Endothelial cell of umbilical vein (primary cell): Measurements from ENCODE around the gene CNPPD1. TPM values are rescaled to one million over a fixed set of nuclear protein-coding genes. Genes with fewer than 3 reads are reported as not detected.
A peak's percentile ranks its signal among the peaks of the same experiment; 100 is the strongest.

Source experiments
- BruUV-seq: library from RNA; stranded (reverse); fragments of 400-500 nt; replicated peaks from 2 replicates; lab custom pipeline; 2021; lab: Mats Ljungman, UMichigan
- CTCF ChIA-PET: fragments of 300-600, 350-600 bp; sonication (Branson Sonifier 250); formaldehyde crosslinking; loops from one replicate; lab custom pipeline; 2021; ENCODE audit warnings: antibody characterized with exemption, inconsistent platforms; lab: Charles Lee
- POLR2A ChIA-PET: fragments of 300-600, 350-600 bp; sonication (Branson Sonifier 250); formaldehyde crosslinking; loops from one replicate; lab custom pipeline; 2021; ENCODE audit warnings: antibody characterized with exemption, inconsistent platforms; lab: Charles Lee
- DNase-seq: peaks from one replicate; pipeline ENCODE4 v3.0.0-alpha.2; 2011; ENCODE audit warnings: low read depth, low spot score
- FAIRE-seq: peaks from 2 replicates; lab custom pipeline; 2011; peaks lifted over from hg19 to GRCh38; lab: Jason Lieb, UNC
- H2AFZ ChIP-seq: 2 replicates; pipeline ENCODE4 v1.6.0; 2012; ENCODE audit warnings: low read depth, low read length, control low read depth, inconsistent platforms
- H3K27ac ChIP-seq: 2 replicates; pipeline ENCODE4 v1.5.1; 2011; ENCODE audit warnings: low read depth, mild to moderate bottlenecking, control low read depth, low read length, moderate library complexity; ENCODE audit not compliant: insufficient read depth
- H3K27me3 ChIP-seq, 2 experiments: 2 replicates each; pipeline versions ENCODE4 v1.6.0 to v1.6.1; 2011; ENCODE audit warnings: low read length in 2 of 2, mixed read lengths in 1 of 2; ENCODE audit not compliant: control insufficient read depth in 2 of 2, insufficient read depth in 2 of 2
- H3K36me3 ChIP-seq, 2 experiments: 2 replicates in 1 of 2; 3 replicates in 1 of 2; pipeline ENCODE4 v1.5.1; 2011; ENCODE audit warnings: low read length in 2 of 2, mild to moderate bottlenecking in 1 of 2, moderate library complexity in 1 of 2; ENCODE audit not compliant: control insufficient read depth in 2 of 2, insufficient read depth in 2 of 2; ENCODE audit errors: extremely low read depth in 1 of 2
- H3K4me1 ChIP-seq: 3 replicates; pipeline ENCODE4 v1.5.1; 2011; ENCODE audit warnings: mild to moderate bottlenecking, low read length; ENCODE audit not compliant: control insufficient read depth, insufficient read depth; ENCODE audit errors: extremely low read depth
- H3K4me2 ChIP-seq: 2 replicates; pipeline ENCODE4 v1.6.1; 2011; ENCODE audit warnings: low read length, control low read depth, mixed read lengths; ENCODE audit not compliant: insufficient read depth
- H3K4me3 ChIP-seq, 3 experiments: fragments of 200-600 bp in 1 of 3; sonication (generic), shearing (Covaris generic) in 1 of 3; replicated peaks in 1 of 3; 2 replicates each; pipeline ENCODE4 v1.5.1; 2011 to 2016; ENCODE audit warnings: control low read depth in 3 of 3, low read length in 3 of 3, mild to moderate bottlenecking in 2 of 3, inconsistent platforms in 1 of 3, low read depth in 1 of 3, moderate library complexity in 1 of 3; ENCODE audit not compliant: insufficient read depth in 1 of 3
- H3K79me2 ChIP-seq: 2 replicates; pipeline ENCODE4 v1.6.0; 2012; ENCODE audit warnings: low read length, inconsistent platforms; ENCODE audit not compliant: control insufficient read depth, insufficient read depth
- H3K9ac ChIP-seq: replicated peaks from 2 replicates; pipeline ENCODE3; 2011; ENCODE audit warnings: low read length, control low read depth; ENCODE audit not compliant: insufficient read depth; ENCODE audit errors: extremely low read depth
- H3K9me1 ChIP-seq: replicated peaks from 3 replicates; pipeline ENCODE4 v1.6.0; 2011; ENCODE audit warnings: mild to moderate bottlenecking, low read length; ENCODE audit not compliant: control insufficient read depth, insufficient read depth; ENCODE audit errors: extremely low read depth
- H3K9me3 ChIP-seq: replicated peaks from 2 replicates; pipeline ENCODE4 v1.5.1; 2012; ENCODE audit warnings: low read length, inconsistent platforms; ENCODE audit not compliant: control insufficient read depth, insufficient read depth
- H4K20me1 ChIP-seq: replicated peaks from 2 replicates; pipeline ENCODE3; 2011; ENCODE audit warnings: mild to moderate bottlenecking, low read length; ENCODE audit not compliant: control insufficient read depth, insufficient read depth; ENCODE audit errors: extremely low read depth
- CTCF ChIP-seq, 2 donors: IDR thresholded peaks; 1 replicate in 1 of 2; 2 replicates in 1 of 2; pipeline ENCODE4 v1.5.1; 2011; ENCODE audit warnings: low read length in 2 of 2, mild to moderate bottlenecking in 2 of 2, moderate library complexity in 2 of 2, control low read depth in 1 of 2, inconsistent platforms in 1 of 2, low read depth in 1 of 2; ENCODE audit not compliant: insufficient read depth in 1 of 2; ENCODE audit errors: extremely low read depth in 1 of 2
- EZH2 ChIP-seq: IDR thresholded peaks from 2 replicates; pipeline ENCODE4 v1.6.1; 2012; ENCODE audit warnings: borderline replicate concordance, low read depth, mild to moderate bottlenecking, moderate library complexity, low read length, inconsistent platforms; ENCODE audit not compliant: severe bottlenecking
- FOS ChIP-seq: IDR thresholded peaks from 2 replicates; pipeline ENCODE4 v1.6.1; 2011; ENCODE audit warnings: mild to moderate bottlenecking, low read length, moderate library complexity, borderline replicate concordance; ENCODE audit not compliant: insufficient read depth
- GATA2 ChIP-seq: IDR thresholded peaks from 2 replicates; pipeline ENCODE4 v1.7.0; 2011; ENCODE audit warnings: low read depth, mild to moderate bottlenecking, moderate library complexity, mixed read lengths, low read length; ENCODE audit not compliant: insufficient read length, insufficient read depth
- JUN ChIP-seq: IDR thresholded peaks from 2 replicates; pipeline ENCODE4 v1.6.1; 2011; ENCODE audit warnings: borderline replicate concordance, low read depth; ENCODE audit not compliant: insufficient read length, insufficient read depth
- MYC ChIP-seq: IDR thresholded peaks from one replicate; pipeline ENCODE4 v1.6.1; 2011; ENCODE audit warnings: mild to moderate bottlenecking, low read depth, low read length
- POLR2A ChIP-seq: IDR thresholded peaks from 2 replicates; pipeline ENCODE4 v1.6.1; 2012; ENCODE audit warnings: low read depth, mild to moderate bottlenecking, control low read depth, low read length
- POLR2AphosphoS5 ChIP-seq: IDR thresholded peaks from 2 replicates; pipeline ENCODE4 v1.6.1; 2012; ENCODE audit warnings: low read depth, mild to moderate bottlenecking, control low read depth, low read length, moderate library complexity; ENCODE audit not compliant: insufficient read depth
- dilution Hi-C: fragments of 300-500 bp; cut with MboI; formaldehyde crosslinking; loops from one replicate; pipeline ENCODE4 v1.15.0; 2019; ENCODE audit warnings: low sequenced_read_pairs; ENCODE audit not compliant: extremely low pct_ligation_motif_present
- intact Hi-C: fragments of 100-400 bp; cut with micrococcal nuclease; formaldehyde crosslinking; loops from one replicate; pipeline ENCODE4 v1.10.0; 2022
- polyA plus RNA-seq, 4 experiments: library from polyadenylated mRNA; depleted of rRNA in 3 of 4; stranded (reverse) in 3 of 4; unstranded in 1 of 4; fragments of >200 nt; gene quantifications; 2 replicates each; pipeline versions ENCODE4 v1.2.1 to v1.2.3, GENCODE V29; 2011 to 2012; ENCODE audit warnings: missing spikeins in 1 of 4
- total RNA-seq: library from RNA; stranded (reverse); gene quantifications from 2 replicates; pipeline ENCODE4 v1.2.3, GENCODE V29; 2021
- TF ChIP-seq, protein P1 (sequence below): IDR thresholded peaks from 2 replicates; pipeline ENCODE4 v1.6.1; 2011; ENCODE audit not compliant: insufficient read depth, insufficient read length

The CNPPD1 gene
- total and polyA plus RNA-seq, 2 donors (not counting 3 experiments of a cell fraction or from before 2014, with no cell fraction given): 44.0 to 55.7 TPM

DNA sequence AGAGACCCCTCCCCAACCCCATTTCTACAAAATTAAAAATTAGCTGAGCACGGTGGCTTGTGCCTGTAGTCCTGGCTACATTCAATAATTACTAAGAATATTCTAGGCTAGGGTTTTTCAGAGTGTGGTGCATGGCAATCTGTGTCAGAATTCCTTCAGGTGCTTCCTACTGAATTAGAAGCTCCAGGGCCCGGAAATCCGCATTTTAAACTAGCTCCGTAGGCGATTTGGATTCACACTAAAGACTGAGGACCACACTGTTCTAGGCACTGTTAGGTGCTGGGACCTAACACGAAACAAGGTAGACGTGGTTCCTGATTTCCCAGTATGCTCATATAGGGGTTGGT, 29.2 kb upstream of the CNPPD1 start:
- BruUV-seq: no TSS peak
- FAIRE-seq (no peak), DNase-seq (no peak)
- CTCF ChIA-PET: interaction anchor here (1.0 to 3.1 kb wide), 10 partner anchors 9 to 176 kb away, joined by 3 to 14 read pairs (median 7); partner anchors contain the start of genes CNPPD1 and DNAJB2
- Histone ChIP-seq H4K20me1 (no peaks in the 10 kb centered on the region), H3K4me2 (peak overlapping the region; percentile 90), H3K9me3 (no peaks in the 10 kb centered on the region), H3K36me3 (peaks cover 0 to 7% of the 10 kb centered on the region in 2 experiments), H3K27ac (peak overlapping the region; percentile 25), H2AFZ (peak overlapping the region; percentile 97), H3K9ac (peak overlapping the region; percentile 60), H3K4me3 (peak overlapping the region; percentile 27 to 83 (median 73)), H3K27me3 (no peaks in the 10 kb centered on the region), H3K4me1 (peaks cover 18% of the 10 kb centered on the region), H3K9me1 (no peaks in the 10 kb centered on the region), H3K79me2 (no peaks in the 10 kb centered on the region)
- intact Hi-C loops: loop anchor here (1.0 to 2.0 kb wide), 6 partner anchors 23 to 183 kb away; partner anchors contain the start of genes ANKZF1, ATG9A, DNAJB2 and GLB1L
- dilution Hi-C loops: no loop called here
- no peak for TF ChIP-seq JUN
- no peak for TF ChIP-seq MYC
- no peak for TF ChIP-seq GATA2
- TF ChIP-seq EZH2: no peak
- POLR2A ChIA-PET: interaction anchor here (0.7 kb wide), 1 partner anchor 30 kb away, joined by 3 read pairs; the partner anchor contains the start of gene CNPPD1

DNA sequence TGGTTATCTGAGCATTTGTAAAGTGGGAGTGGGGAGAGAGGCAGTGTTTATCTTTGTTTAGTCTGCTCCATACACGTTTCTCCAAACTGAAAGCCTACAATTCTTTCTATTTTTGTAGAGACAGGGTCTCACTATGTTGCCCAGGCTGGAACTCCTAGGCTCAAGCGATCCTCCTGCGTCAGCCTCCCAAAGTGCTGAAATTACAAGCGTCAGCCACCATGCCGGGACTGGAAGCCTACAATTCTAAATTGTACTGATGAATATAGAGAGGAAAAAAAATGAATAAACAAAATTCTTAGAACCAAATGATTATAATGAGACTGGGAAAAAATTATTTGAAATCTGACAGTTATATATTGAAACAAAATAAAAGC, 28.4 kb upstream of the CNPPD1 start:
- no peak for FAIRE-seq
- CTCF ChIA-PET: interaction anchor here (1.4 kb wide), 1 partner anchor 16 kb away, joined by 4 read pairs; no protein-coding TSS in a partner anchor
- Histone ChIP-seq H3K4me3 (no peak overlapping the region), H2AFZ (no peak overlapping the region), H3K36me3 (peaks cover 0 to 7% of the 10 kb centered on the region in 2 experiments), H3K9me1 (no peaks in the 10 kb centered on the region), H3K9me3 (no peaks in the 10 kb centered on the region), H3K27ac (no peak overlapping the region), H3K4me1 (peaks cover 18% of the 10 kb centered on the region), H3K79me2 (no peaks in the 10 kb centered on the region), H3K4me2 (no peak overlapping the region), H3K9ac (no peak overlapping the region), H4K20me1 (no peaks in the 10 kb centered on the region), H3K27me3 (no peaks in the 10 kb centered on the region)
- intact Hi-C loops (no loop called here), dilution Hi-C loops (no loop called here)
- POLR2A ChIA-PET: no interaction called here
- DNase-seq: no peak
- BruUV-seq: no TSS peak
- TF ChIP-seq, protein P1, sequence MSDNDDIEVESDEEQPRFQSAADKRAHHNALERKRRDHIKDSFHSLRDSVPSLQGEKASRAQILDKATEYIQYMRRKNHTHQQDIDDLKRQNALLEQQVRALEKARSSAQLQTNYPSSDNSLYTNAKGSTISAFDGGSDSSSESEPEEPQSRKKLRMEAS: no peak
- TF ChIP-seq FOS: no peak
- no peak for TF ChIP-seq EZH2
- TF ChIP-seq MYC: no peak
- TF ChIP-seq CTCF (IDR thresholded peaks at IDR 0.05; ENCODE audit: extremely low read depth in 1 of 2, insufficient read depth in 1 of 2, low read depth in 1 of 2, low read length in 2 of 2): no peak
- TF ChIP-seq POLR2AphosphoS5: no peak
- no peak for TF ChIP-seq JUN
- TF ChIP-seq POLR2A: no peak
- no peak for TF ChIP-seq GATA2
